Kidney epithelial cell (primary cell): ENCODE results near the gene GASK1A. TPM values are rescaled to one million over a fixed set of nuclear protein-coding genes. Genes with fewer than 3 reads are reported as not detected.

Experiments
- DNase-seq: peaks from one replicate; pipeline ENCODE4 v3.0.0-alpha.2; 2010; ENCODE audit warnings: low read depth
- H3K27me3 ChIP-seq: 2 replicates; pipeline ENCODE4 v1.6.0; 2011; ENCODE audit warnings: low read length; ENCODE audit not compliant: control insufficient read depth, insufficient read depth
- H3K36me3 ChIP-seq: 2 replicates; pipeline ENCODE4 v1.5.1; 2011; ENCODE audit warnings: low read length; ENCODE audit not compliant: control insufficient read depth, insufficient read depth
- H3K4me3 ChIP-seq: 2 replicates; pipeline ENCODE4 v1.5.1; 2011; ENCODE audit warnings: low read depth, mild to moderate bottlenecking, control low read depth, low read length
- CTCF ChIP-seq: IDR thresholded peaks from 2 replicates; pipeline ENCODE4 v1.5.1; 2011; ENCODE audit warnings: mild to moderate bottlenecking, moderate library complexity, low read length, control low read depth, inconsistent platforms; ENCODE audit not compliant: insufficient read depth, poor library complexity, severe bottlenecking
- total RNA-seq: library from RNA; depleted of rRNA; stranded (reverse); fragments of >200 nt; gene quantifications from 2 replicates; pipeline ENCODE4 v1.2.3, GENCODE V29; 2015

GASK1A gene
- total RNA-seq, 1 donor from 2014 or later = 1.0 TPM

GRCh38 chr3:42975456-42975855 is 3.7 kb upstream of the GASK1A start:
- no peaks in the 10 kb centered on the region for H3K36me3 ChIP-seq
- no peak overlapping the region for H3K4me3 ChIP-seq
- peaks cover 21% of the 10 kb centered on the region for H3K27me3 ChIP-seq
- DNase-seq = no peak
- TF ChIP-seq CTCF = no peak

GRCh38 chr3:42975955-42976354 is 3.2 kb upstream of the GASK1A start:
- TF ChIP-seq CTCF = no peak

GRCh38 chr3:42980209-42980608 is 1.1 kb downstream of the GASK1A start:
- Histone ChIP-seq H3K4me3 (no peak overlapping the region), H3K27me3 (peaks cover 31% of the 10 kb centered on the region), H3K36me3 (no peaks in the 10 kb centered on the region)
- no peak for TF ChIP-seq CTCF
- no peak for DNase-seq

More at GRCh38 chr3:42975955-42976354, 3.2 kb upstream of the GASK1A start:
- H3K36me3 ChIP-seq = no peaks in the 10 kb centered on the region
- no peak for DNase-seq
- H3K4me3 ChIP-seq = no peak overlapping the region
- H3K27me3 ChIP-seq = peaks cover 25% of the 10 kb centered on the region

- no peak for DNase-seq
- no peak for TF ChIP-seq CTCF
- H3K27me3 ChIP-seq = peaks cover 31% of the 10 kb centered on the region
- H3K36me3 ChIP-seq = no peaks in the 10 kb centered on the region
- no peak overlapping the region for H3K4me3 ChIP-seq
Measured at GRCh38 chr3:42980909-42981308, 1.8 kb downstream of the GASK1A start.

GRCh38 chr3:42982645-42983412 is 3.7 kb downstream of the GASK1A start:
- no peak for TF ChIP-seq CTCF
- H3K36me3 ChIP-seq = no peaks in the 10 kb centered on the region
- DNase-seq = no peak
- no peak overlapping the region for H3K4me3 ChIP-seq
- H3K27me3 ChIP-seq = peaks cover 31% of the 10 kb centered on the region

- Histone ChIP-seq H3K27me3 (peaks cover 24% of the 10 kb centered on the region), H3K36me3 (no peaks in the 10 kb centered on the region), H3K4me3 (no peak overlapping the region)
- no peak for DNase-seq
- no peak for TF ChIP-seq CTCF
Measured at GRCh38 chr3:42983927-42984326, 4.8 kb downstream of the GASK1A start.
